HuH-7.5 (cell line): ENCODE results near the gene C4orf54.

ENCODE experiments used
- DNase-seq: peaks from one replicate; pipeline ENCODE4 v3.0.0; 2011; ENCODE audit warnings: low spot score

The C4orf54 gene

DNA sequence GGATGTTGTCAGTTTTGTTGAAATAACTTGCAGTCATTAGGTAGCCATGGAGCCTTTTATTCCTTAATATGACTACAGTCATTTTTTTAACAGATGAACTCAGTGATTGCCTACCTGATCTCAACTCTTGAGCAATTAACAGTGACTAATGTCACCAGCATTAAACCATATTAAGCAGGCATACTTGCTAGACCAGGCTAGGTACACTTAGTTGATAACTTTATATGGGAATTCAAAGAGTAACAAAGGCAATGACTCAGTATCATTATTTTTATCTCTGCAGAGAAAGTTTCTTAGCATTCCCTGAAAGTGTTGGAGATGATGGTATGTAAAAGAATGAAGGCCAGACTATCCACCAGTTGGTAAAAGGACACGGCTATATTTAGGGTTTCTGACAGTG lies at the start of gene C4orf54:
TSS of gene C4orf54 (minus strand) at position 31 of the 400 bp plus-strand sequence. CDS start 3,180 bp downstream, outside the sequence.
- DNase-seq, result no peak

DNA sequence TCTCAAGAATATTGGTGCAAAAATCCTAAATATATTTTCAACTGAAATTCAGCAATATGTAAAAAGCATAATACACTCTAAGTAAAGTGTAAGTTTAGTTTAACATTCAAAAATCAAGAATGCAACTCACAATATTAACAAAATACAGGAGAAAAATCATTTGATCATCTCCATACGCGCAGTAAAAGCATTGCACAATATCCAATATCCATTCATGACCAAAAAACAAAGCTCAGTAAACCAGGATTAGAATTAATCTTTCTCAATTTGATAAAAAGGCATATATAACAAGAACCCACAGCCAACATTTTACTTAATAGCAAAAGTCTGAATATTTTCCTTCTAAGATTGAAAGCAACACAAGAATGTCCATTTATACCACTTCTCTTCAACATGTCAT lies 48.3 kb upstream of the C4orf54 start:
- DNase-seq, result no peak

DNA sequence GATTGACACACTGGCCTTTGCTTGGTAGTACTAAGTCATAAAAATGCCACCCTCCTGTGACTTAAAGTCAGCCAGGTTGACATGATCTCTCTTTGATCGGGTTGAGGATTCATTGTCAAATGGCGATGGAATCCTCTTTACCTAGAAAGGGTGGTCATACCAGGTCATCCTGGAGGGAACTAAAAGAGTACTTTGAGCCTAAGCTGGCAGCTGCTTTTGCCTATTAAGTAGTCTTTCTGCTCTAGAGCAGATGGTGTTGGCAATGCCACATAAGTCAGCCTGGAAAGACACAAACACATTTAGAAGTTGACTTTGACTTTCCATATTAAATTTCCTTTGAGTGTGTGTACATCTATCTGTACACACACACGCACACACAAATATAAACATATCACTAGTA lies 39.2 kb upstream of the C4orf54 start:
- no peak for DNase-seq

DNA sequence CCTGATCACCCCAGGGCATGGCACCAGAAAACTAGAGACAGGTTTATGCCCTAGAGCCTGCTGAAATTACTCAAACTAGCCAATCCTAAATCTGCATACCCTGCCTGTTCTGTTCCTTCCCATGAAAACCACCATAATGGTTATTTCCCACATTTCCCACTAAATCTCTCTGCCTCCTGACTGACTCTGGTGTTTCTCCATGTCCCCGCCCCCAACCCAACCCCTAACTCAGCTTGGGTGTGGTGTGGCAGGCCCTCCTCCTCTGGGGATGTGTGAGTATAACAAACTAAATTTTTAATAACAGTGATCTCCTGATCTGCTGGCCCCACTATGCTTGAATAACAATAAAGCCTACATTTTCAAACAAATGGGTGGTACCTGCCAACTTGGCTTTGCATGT lies 35.5 kb upstream of the C4orf54 start:
- no peak for DNase-seq

DNA sequence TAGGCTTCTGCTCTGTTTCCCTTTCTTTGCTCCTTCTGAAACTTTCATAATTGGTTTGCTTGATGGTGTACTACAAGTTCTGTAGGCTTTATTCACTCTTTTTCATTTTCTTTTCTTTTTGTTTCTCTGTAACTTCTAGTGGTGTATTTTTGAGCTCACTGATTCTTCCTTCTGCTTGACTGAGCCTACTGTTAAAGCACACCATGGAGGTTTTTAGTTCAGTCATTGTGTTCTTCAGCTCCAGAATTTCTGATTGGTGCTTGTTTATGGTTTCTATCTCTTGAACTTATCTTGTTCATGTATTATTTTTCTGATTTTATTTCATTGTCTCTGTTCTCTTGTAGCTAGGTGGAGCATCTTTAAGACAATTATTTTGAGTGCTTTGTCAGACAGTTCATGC lies 33.4 kb upstream of the C4orf54 start:
- DNase-seq, result no peak

DNA sequence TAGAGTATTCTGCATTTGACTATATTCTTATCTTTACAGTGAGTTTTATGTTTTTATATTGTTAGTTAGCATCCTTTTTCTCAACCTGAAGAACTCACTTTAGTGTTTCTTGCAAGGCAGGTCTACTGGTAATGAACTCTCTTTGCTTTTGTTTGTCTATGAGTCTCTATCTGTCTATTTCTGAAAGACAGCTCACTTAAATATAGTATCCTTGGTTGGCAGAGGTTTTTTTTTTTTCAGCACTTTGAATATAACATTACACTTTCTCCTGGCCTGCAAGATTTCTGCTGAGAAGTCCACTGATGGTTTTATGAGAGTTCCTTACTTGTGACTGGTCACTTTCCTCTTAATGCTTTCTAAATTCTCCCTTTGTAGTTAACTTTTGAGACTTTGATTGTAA lies 32.8 kb upstream of the C4orf54 start:
- DNase-seq, result no peak

DNA sequence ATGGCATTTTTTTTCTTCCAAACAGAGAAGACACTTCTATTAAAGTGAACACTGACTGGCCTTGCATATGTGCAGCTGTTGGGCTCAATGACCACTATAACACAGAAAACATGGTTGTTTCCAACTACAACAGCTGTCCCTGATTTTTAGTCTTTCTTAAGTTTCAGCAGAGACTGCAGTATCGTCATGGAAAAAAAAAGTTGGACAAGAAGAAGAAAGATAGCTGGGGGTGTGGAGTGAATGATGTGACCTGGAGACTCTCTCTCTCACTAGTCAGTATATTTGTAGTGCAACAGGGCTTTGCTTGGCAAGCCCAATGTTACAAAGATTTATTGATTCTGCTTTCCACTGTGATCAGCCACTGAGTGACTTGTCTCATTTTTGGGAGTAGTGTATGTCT lies 29.5 kb upstream of the C4orf54 start:
- DNase-seq, result no peak

DNA sequence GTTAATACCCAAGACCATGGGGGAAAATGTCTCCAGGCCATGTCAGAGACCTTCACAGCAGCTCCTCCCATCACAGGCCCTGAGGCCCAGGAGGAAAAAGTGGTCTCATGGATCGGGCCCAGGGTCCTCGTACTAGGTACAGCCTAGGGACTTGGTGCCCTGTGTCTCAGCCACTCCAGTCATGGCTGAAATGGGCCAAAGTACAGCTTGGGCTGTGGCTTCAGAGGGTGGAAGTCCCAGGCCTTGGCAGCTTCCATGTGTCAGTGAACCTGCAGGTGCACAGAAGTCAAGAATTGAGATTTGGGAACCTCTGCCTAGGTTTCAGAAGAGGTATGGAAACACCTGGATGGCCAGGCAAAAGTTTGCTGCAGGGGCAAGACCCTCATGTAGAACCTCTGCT lies 27.6 kb upstream of the C4orf54 start:
- no peak for DNase-seq

DNA sequence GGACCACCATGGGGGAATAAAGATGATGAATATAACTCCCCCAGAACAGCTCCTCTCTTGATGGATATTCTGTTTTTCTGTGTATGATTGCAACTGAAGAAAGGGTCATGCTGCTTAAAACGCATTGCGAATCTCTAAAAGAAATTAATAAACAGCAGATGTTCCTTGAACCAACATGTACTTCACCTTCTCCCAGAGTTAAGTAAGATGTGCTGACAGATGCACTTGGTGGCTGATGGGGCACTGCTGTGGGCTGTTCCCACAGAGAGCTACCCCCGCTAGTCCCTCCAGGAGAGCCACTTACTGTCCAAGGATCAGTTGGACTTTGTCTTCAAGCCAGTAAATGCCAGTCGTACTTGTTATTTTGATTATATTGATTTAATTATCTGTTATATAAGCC lies 26.3 kb upstream of the C4orf54 start:
- DNase-seq, result no peak

DNA sequence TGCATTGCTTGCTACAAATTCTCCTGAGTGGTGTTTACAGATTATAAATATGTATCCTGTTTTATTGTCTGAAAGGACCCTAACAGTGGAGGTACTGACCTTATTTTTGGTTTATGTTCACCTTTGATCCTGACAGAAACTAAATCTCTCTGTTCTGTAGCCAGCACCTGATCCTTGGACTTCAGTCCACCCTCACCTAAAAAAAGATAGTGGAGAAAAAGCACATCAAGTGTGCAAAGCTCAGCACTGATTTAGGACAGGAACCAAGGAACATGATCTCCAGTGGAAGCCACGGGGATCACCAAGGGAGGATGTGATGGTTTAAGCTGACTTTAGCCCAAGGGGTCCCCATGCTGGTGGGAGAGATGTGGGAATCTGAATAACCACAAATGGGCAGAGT lies 22.3 kb upstream of the C4orf54 start:
- DNase-seq, result no peak

DNA sequence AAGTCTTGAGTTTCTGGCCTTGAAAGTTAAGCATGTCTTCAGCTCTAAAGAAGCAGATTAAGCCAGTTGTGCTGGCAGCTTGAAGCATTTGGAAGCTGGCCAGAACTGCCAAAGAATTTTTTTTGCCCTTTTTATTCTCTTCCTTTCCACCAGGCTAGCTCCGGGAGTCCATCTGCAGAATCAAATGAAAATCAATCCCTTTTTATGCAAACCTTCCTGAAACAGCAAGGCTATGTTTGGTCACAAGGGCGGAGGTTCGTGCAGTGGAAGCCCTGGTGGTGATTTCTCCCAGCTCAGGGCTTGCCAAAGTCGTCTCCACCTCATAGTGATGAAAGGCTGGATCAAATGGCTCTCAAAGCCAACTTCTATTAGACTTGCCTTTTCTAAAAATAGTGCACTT lies 21.6 kb upstream of the C4orf54 start:
- no peak for DNase-seq

DNA sequence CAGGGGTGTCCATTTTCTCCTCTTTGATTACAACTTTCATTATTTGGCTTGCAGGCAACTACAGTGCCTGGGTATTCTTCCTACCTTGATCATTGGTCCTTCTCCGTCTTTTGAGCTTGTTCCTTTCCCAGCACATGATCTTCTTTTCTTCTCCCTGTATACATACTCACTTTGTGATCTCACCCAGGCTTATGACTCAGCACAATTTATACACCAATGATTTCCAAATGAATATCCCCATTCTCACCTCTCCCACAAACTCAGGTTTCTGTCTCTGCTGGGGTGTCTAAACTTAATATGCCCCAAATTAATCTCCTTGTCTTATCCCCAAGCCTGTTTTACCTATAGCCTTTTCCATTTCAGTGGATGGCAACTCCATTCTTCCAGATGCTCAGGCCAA lies 19.5 kb upstream of the C4orf54 start:
- no peak for DNase-seq

DNA sequence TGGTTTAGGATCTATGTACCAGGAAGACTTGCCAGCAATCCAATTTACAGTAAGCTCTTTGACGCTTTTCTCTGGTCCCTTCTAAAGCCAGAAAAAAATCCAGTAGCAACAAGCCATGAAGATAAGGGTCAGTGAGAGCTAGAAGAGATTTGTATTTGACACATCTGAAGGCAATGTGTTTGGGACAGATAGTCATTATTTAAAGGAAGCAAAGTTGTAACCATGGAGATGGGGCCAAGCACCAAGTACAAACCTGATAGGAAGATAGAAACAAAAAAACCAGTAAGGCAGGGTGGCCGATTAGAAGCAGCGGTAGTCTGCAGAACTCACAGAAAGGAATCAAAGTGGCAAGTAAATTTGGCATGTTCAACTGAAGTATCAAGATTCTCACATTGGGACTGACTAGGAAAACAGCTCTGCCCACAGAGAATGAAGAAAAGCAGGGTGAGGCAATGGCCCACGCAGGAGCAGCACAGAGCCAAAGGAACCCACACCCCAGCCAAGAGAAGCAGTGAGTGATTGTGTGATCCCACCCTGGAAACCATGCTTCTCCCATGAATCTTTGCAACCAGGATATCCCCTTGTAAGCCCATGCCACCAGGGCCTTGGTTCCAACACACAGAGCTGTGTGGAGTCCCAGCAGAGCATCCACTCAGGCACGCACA lies 12.9 kb upstream of the C4orf54 start:
- no peak for DNase-seq

DNA sequence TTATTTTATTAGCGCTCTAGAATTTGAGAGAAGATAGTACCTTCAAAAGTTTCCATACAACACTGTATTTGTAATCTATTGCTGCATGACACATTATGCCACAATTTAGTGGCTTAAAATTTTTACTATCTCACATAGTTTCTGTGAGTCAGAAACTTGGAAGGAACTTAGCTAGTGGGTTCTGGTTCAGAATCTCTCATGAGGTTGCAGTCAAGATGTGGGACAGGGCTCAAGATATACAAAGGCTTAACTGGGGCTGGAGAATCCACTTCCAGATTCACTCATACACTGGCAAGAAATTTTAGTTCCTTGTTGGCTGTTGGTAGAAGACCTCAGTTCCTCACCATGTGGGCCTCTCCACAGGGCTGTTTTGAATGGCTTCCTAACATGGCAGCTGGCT lies 11.5 kb upstream of the C4orf54 start:
- no peak for DNase-seq

DNA sequence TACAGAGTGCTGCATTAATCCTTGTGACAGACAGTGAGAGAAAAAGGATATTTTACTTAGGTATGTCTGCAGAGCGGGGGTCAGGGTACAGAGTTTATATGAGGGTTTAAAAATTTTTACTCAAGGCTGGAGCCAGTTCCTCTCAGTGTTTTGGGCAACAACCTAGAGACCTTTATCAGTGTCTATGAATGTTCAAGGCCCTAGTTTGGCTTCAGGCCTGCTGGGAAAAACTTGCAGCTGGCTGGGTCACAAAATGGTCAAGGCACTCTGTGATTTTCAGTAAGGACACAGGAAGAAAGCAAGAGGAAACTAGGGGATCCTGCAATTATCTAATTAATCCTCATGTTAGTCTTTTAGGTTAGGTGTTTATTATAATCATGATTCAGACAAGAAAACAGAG lies 10.8 kb upstream of the C4orf54 start:
- DNase-seq, result no peak

DNA sequence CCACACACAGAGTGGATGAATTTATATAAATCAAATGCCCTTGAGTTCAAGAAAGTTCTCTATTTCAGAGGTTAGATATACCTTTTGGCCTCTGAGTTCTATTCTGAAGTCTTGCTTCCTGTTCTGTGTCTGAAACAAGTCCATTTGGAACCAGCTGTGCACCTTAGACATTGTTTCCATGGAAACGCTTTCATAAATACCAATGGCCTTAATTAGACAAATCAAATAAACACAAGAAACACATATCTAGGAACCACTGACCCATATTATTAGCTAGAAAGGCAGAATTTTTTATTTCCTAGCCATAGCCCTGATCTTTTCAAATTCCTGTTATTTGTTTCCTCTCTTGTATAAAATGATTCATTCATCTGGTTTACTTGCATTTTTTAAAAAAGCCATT lies 8.4 kb upstream of the C4orf54 start:
- no peak for DNase-seq

DNA sequence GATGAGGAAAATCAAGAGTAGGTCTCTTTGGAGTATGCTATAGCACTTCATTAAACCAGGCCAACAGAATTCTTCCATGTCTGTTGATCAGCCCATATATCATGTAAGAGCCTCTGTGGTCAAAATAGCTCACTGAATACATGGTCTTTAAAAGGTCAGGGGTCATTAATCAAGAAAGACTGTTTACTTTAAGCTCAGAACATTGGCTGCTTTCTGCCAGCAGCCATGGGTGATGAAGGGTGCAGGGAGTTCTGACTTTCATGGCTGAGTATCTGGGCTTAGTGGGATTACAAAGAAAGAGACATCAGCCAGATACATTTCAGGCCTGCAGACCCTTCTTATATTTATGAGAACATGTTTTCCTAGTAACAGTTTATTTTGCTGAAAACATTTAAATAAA lies 7.1 kb upstream of the C4orf54 start:
- DNase-seq, result no peak

DNA sequence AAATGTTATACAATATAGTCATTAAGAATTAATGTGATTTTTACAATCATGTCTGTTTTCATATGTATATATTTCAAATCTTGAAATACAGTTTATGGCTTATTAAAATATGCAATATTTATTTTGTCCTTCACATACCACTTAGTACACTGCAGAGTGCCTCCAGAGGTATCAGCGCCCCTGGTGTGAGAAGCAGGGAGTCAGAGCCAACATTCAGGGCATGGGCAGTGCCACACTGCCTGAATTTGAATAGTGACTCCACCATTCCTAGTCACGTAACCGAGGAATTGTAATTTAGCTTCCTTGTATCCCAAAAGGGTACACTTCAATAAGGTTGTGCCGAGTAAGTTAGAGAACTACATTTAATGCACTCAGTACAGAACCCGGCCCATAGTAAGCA lies 4.3 kb upstream of the C4orf54 start:
- no peak for DNase-seq

DNA sequence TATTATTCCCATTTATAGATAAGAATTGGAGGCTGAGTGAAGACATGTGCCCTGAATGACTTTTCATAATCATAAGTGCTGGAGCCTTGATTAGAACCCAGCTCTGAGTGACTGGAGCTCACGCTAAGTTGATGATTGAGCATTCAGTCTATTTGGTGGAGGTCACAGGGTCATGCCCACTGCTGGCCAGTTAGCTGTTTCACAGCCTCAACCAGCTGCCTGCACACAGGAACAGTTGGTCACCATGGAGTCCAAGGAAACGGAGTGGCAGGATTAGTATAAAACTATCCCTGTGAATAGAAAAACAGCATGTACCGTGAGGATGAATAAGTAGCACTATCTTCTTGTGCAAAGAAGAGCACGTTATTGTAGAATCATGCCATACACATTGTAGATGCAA lies 1.0 kb upstream of the C4orf54 start:
- no peak for DNase-seq

DNA sequence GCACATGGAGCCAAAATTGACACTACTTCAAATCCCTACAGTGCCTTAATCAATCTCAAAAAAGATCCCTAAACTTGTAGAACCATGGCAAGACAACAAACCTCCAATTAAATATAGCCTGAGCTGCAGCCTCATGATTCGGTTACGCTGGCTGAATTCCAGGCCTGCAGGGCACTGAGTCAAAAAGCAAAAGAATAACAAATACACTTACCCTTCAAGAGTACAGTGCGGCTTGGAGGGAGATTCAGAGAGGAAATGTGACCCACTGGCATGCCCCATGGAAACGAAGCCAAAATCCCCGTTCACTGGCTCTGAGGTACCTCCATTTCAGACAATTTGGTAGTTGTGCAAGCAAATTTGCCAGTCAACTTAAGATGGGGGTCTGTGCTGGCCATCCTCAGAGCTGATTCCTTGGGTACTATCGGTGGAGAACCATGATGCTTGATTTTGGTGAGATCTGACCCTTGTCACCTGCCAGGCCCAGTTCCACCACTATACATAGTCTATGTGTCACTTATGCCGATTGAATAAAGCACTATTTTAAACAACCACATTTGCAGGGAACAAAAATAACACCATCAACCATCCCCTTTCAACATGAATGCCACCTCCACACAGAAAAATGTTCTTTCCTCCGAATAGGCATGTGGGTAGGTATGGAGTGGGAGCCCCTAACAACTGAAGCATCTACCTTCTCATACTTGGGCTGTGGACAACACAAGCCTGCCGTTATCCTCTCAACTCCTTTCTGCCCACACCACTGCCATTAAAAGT lies 2.1 kb downstream of the C4orf54 start:
- no peak for DNase-seq

DNA sequence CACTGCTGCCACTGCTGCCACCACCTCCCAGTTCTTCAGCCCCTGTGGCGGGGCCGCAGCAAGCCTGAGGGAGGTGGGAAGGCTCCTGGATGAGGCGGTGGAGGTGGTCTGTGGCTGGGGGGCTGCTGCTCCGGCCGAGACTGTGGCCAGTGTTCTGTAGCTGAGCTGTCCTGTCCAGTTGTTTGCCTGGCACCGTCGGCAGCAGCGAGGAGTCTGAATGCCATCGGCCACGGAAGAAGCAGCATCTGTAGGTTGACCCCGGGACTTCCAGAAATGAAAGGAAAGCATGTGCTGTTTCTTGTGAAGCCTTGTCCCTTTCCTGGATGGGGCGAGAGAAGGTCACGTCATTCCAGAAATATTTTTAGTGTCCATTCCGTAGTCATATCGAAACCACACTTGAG lies 3.3 kb downstream of the C4orf54 start:
- DNase-seq, result no peak

DNA sequence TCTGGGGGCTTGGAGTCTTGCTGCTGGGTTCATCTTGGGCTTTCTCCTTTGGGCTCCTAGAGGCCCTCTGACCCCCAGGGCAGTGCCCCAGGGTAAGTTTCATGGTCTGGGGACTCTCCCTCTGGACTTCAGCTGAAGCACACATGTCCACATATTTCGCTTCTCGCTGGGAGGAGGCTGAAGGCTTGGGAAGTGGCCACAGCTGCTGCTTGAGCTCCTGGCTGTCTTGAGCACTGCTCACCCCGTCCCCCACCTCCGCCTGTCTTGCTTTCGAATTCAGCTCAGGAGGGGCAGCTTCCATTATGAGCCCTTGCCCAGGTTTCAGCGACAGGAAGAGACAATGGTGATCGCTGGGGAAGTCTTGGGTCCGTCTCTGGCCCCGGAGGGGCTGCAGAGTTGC lies 3.7 kb downstream of the C4orf54 start:
- no peak for DNase-seq

DNA sequence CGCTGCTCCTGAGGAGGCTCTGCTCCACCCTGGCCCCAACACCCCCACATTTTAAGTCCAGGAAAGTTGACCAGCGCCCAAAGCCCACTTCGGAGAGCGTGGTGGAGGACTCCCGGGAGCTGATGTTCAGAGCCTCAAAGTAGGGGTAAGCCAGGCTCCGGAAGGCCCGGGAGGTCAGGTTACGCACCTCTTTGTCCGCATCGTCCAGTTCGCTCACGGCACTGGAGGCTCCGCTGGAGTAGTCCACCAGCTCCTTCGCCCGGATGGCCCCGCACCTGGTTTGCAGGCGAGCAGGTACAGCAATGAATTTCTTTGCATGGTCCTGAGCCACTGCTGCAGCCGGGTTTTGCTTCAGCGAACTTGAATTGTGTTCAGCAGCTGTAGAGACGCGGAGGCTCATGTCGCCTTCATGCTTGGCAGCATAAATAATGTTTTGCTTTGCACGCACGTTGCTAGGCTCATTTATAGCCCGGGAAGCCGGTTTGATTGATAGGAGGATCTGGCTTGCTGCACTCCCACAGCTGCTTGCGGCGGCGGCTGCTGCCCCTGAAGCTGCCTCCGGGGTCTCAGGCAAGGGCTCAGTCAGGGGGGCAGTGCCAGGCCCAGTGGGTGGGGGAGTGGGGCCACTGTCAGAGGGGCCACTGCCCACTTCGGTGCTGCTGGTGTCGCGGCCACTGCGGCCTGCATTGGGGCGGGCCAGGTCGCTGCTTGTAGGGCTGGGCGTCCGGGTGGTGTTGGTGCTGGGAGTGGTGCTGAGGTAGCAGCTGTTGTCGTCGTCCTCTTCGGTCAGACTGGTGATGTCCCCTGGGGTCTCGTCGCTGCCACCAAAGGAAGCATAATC lies 4.8 kb downstream of the C4orf54 start:
- DNase-seq, result no peak
